GM21390 (cell line): ENCODE data around the gene MAPKBP1.
"Not testable (repeated sequence)": the region's sequence is repeated elsewhere in the genome, so short reads cannot be mapped to it uniquely, and the experiment has no call there.

Experiments
- ATAC-seq: cut with Tn5 transposase; IDR thresholded peaks from one replicate; pipeline ENCODE4 v1.9.1; 2021; ENCODE audit not compliant: unreplicated experiment

The MAPKBP1 gene

GRCh38 chr15:41824062-41824745, 49.9 kb downstream of the MAPKBP1 start:
- ATAC-seq = no peak

DNA sequence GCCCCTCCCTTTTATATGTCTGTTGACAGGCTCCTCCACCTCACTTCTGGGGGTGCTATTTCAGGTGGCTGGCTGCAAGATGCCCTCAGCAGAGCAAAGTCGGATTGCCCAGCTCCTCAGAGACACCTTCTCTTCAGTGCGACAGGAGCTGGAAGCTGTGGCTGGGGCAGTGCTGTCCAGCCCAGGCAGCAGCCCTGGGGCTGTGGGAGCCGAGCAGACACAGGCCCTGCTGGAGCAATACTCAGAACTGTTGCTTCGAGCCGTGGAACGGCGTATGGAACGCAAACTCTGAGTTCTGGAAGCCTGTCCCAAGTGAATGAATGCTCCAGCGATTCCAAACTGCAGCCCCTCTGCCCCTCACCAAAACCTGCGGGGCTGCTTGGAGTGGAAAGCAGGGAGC, 50.9 kb downstream of the MAPKBP1 start:
- no peak for ATAC-seq

- no peak for ATAC-seq
These were observed 51.6 kb downstream of the MAPKBP1 start for GRCh38 chr15:41825572-41826535.

DNA sequence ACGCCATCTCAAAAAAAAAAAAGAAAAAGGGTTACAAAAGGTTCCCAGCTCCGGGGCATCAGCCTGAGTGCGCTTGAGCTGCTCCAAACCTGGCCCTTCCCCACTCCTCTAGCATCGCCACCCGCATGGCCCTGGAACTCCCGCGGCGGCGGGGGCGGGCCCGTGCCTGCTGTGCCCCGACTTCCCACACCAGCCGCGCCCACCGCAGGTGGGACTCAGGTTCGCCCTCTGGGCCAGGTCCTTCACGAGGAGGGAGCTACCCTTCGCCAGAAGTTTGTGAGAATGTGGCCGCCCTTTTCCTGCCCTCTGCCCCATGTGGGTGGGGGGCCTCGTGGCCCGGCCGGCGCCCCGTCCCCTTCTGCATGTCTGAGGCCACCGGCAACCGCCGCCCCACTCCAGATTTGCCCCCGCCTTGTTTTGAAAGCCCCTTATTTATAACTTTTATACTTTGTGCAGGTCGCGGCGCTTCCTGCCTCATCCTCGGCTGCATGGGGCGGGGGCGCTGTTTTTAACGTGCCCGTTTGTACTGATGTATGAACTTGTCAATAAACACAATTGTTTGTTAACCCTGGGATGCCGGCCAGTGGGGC, 53.1 kb downstream of the MAPKBP1 start:
- peak; percentile 3 for ATAC-seq

GRCh38 chr15:41827880-41828806, 53.9 kb downstream of the MAPKBP1 start, which contains the start of gene JMJD7:
TSS of gene JMJD7 (plus strand) at chr15:41828092. CDS start at chr15:41828125, 33 bp downstream.
- peak; percentile 69 for ATAC-seq

- ATAC-seq = no peak
These were observed 54.5 kb downstream of the MAPKBP1 start for GRCh38 chr15:41828807-41829141.

DNA sequence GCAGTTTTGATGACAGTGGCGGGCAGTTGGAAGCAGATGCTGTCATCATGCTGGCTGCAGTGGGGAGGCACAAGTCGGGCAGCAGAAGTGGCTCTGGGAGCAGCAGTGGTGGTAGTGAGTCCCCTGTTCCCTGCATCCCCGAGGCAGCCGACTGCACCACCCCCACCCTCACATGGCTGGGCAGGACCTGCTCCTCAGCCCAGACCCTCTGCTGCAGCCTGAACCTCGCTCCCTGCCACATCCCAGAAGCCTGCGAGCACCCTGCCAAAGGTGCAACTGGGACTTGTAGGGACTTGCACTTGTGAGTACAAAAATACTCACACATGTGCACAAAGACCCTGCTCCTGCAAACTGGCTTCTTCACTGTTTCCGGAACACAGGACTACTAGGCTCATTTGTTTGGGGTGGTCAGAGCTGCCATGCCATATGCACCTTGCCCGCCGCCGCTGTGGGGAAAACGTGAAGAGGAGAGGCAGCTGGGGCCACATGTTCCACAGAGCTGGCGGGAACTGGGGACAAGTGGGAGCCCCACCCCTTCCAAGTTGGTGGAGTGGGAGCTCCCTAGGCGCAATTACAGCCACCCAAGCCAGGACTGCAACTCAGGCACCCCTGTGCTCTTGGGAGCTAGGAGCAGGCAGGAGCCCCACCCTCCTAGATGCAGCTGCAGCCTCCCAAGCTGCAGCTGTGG, 55.8 kb downstream of the MAPKBP1 start:
- no peak for ATAC-seq

DNA sequence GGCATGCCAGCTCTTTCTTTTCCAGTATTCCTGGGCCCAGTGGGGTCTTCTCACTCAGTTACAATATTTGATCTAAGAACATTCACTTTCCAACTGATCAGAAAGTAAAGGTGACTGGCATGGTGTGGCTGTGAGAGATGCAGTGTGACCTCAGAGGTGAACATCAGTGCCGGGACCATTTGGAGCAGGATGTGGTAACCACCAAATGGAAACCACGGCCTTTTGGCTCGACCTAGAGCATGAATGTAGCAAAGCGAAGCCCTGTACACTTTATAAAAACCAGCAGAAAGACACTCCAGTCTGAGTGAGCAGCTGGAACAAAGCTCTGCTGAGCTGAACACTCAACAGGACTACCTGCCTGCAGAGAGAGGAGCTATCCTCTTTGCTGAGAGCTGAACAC, 57.0 kb downstream of the MAPKBP1 start:
- ATAC-seq = not testable (repeated sequence)

GRCh38 chr15:41832208-41832607, 57.9 kb downstream of the MAPKBP1 start:
- ATAC-seq = no peak

DNA sequence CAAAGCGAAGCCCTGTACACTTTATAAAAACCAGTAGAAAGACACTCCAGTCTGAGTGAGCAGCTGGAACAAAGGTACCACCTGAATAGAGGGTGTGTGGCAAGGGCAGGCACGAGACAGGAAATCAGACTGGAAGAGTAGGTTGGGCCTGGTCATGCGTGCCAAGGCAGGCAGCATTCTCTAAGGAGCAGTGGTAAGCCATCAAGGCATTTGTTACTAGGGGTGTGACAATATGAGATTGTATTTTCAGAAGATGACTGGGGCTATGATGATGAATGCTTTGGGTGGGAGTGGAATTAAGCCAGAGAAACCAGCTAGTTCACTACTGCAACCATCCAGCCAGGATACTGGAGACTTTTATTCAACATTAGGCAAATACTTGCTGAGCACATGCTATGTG, 58.6 kb downstream of the MAPKBP1 start:
- ATAC-seq = no peak

- ATAC-seq = no peak
These were observed 59.8 kb downstream of the MAPKBP1 start for GRCh38 chr15:41834096-41834495.

GRCh38 chr15:41836073-41836472, 61.8 kb downstream of the MAPKBP1 start:
- no peak for ATAC-seq

DNA sequence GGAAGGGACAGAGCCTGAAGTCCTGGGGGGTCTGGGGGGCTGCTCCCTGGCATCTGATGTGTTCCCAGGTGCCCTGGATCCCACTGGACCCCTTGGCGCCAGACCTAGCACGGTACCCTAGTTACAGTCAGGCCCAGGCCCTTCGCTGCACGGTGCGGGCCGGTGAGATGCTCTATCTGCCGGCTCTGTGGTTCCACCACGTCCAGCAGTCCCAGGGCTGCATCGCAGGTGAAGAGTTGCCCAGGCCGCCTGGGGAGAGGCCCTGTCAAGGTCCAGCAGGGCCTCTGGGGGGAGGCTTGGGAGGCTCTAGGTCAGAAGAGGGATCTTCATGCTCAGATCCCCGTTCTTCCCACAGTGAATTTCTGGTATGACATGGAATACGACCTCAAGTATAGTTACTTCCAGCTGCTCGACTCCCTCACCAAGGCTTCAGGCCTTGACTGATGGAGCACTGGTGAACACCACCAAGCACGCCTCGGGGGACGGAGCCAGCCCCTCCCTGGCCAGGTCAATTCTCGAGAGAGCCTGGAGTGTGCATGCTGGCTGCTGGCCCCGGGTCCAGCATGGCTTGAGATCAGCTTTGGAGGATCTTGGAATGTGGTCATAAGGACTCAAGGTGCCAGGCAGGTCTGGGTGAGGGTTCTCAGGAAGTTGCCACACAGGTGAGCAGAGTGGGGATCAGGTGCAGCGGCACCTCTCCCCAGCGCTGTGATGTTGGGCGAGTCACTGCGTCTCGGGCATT, 62.6 kb downstream of the MAPKBP1 start:
- no peak for ATAC-seq

DNA sequence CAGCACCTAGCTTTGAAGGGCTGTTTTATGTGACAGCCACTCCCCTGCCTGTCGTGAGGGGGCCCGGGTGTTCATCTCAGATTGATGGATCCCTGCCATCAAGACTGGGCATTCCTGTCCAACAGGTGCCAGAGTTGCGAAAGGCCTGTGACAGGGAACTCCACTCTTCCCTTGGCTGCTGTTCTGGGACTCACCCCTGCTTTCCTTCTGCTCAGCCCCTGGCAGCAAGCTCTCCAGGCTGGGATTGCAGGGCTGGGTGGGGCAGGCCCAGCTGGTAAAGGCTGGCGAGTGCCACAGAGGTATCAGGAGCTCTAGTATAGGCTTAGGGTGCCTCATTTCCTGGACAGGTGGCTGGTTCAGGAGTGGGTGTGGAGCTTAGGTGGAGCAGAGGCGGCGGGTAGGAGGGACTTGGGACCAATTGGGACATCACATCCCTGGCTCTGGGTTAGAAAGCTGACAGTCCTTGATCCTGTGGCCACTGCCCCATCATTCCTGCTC, 64.2 kb downstream of the MAPKBP1 start, which contains the start of gene PLA2G4B:
Gene PLA2G4B (plus strand): TSS at position 448 of the 498 bp plus-strand sequence. CDS start 67 bp downstream, outside the sequence.
- no peak for ATAC-seq

DNA sequence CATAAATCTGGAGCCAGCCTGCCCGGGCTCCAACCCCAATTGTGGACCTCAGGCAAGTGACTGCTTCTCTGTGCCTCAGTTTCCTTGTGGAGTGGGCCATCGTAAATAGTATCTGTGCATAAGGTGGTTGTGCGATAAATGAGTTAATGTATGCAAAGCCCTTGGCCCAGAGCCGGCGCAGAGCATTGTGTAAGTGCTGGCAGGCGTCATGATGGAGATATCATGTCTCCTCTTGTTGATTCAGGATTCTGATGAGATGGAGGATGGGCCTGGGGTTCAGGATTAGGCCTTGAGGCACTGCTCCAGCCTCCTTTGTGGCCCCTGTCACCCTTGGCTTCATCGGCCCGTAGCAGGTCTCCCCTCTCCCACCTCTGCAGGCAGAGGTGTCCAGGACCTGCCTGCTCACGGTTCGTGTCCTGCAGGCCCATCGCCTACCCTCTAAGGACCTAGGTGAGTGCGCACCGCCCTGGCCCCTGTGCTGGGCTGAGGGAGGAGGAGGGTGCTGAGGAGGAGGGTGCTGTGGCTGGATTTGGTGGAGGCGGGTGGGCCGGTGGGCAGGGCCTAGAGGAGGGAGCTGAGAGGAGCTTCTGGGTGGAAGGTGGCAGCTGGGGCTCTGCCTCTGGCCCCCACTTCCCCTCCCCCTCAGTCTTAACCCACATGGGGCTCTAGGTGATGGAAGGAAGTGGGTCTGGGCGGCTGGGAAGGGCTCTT, 65.7 kb downstream of the MAPKBP1 start:
- ATAC-seq = no peak

GRCh38 chr15:41840673-41841072, 66.4 kb downstream of the MAPKBP1 start:
- ATAC-seq = no peak

- ATAC-seq = no peak
These were observed 66.8 kb downstream of the MAPKBP1 start for GRCh38 chr15:41841131-41841530.

DNA sequence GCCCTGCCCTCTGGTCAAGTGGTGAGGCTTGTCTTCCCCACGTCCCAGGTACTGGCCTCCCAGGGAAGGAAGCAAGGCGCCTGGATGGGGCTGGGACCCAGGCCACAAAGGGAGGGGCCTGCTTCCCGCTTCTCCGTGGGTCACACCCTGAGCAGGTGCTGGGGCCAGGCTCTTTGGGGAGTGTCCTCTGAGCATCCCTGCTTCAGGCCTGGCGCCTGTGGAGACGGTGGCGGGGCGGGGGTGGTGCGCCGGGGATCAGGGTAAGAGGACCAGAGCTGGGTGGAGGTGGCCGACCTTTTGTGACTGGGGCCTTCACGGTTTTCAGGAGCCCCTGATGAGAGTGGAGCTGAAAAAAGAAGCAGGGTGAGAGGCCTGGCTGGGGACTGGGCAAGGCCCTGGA, 67.9 kb downstream of the MAPKBP1 start:
- no peak for ATAC-seq
